Sigmoid colon (tissue), 4 donors: ENCODE measurements around the gene KCNJ6.

Experiments
- EP300 ChIP-seq, 4 donors: sonication (generic); formaldehyde crosslinking; IDR thresholded peaks; one replicate each; pipeline ENCODE4 v1.6.1; 2017; ENCODE audit warnings: antibody characterized with exemption in 4 of 4
- POLR2A ChIP-seq, 2 donors: fragments of 450-650 bp; IDR thresholded peaks; one replicate each; pipeline ENCODE4 v1.6.1; 2016; ENCODE audit warnings: antibody characterized with exemption in 2 of 2, mild to moderate bottlenecking in 2 of 2, moderate library complexity in 2 of 2
- POLR2AphosphoS5 ChIP-seq, 4 donors: sonication (generic); formaldehyde crosslinking; IDR thresholded peaks; one replicate each; pipeline ENCODE4 v1.6.1; 2017; ENCODE audit warnings: antibody characterized with exemption in 4 of 4
- TF ChIP-seq, protein P1 (sequence below), 4 experiments: fragments of 450-650 bp in 3 of 4; fragments of 200-600 bp in 1 of 4; IDR thresholded peaks; one replicate each; pipeline ENCODE4 v1.5.1; 2016 to 2019; ENCODE audit warnings: antibody characterized with exemption in 4 of 4, mild to moderate bottlenecking in 3 of 4, moderate library complexity in 2 of 4

DNA sequence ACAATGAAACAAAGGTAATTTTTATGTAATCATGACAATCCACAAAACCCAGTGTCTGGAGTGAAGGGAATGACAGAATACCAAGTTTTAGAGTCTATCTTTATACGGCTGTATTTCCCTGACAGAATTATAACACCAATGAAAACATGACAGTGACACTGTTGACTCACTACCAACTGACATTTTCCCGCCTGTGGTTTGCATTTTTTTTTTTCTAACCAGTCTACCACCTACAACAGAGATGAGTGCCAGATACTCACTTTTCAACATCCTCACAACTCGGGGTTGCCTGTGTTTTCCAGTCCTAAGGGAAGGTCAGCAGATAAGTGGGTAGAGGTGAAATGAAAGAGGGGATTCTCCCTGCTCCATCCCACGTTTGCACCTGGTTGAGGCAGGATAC, 118.9 kb downstream of the KCNJ6 start:
- TF ChIP-seq, protein P1, sequence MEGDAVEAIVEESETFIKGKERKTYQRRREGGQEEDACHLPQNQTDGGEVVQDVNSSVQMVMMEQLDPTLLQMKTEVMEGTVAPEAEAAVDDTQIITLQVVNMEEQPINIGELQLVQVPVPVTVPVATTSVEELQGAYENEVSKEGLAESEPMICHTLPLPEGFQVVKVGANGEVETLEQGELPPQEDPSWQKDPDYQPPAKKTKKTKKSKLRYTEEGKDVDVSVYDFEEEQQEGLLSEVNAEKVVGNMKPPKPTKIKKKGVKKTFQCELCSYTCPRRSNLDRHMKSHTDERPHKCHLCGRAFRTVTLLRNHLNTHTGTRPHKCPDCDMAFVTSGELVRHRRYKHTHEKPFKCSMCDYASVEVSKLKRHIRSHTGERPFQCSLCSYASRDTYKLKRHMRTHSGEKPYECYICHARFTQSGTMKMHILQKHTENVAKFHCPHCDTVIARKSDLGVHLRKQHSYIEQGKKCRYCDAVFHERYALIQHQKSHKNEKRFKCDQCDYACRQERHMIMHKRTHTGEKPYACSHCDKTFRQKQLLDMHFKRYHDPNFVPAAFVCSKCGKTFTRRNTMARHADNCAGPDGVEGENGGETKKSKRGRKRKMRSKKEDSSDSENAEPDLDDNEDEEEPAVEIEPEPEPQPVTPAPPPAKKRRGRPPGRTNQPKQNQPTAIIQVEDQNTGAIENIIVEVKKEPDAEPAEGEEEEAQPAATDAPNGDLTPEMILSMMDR (IDR thresholded peaks at IDR 0.05): no peak
- TF ChIP-seq POLR2A (IDR thresholded peaks at IDR 0.05): no peak
- TF ChIP-seq POLR2AphosphoS5 (IDR thresholded peaks at IDR 0.05): no peak
- TF ChIP-seq EP300 (IDR thresholded peaks at IDR 0.05): no peak
